HG03520 (cell line): ENCODE data around the gene COG1.

ENCODE experiments used
- ATAC-seq: cut with Tn5 transposase; IDR thresholded peaks from one replicate; pipeline ENCODE4 v1.9.1; 2021; ENCODE audit warnings: mild to moderate bottlenecking, moderate library complexity; ENCODE audit not compliant: unreplicated experiment

Gene COG1

DNA sequence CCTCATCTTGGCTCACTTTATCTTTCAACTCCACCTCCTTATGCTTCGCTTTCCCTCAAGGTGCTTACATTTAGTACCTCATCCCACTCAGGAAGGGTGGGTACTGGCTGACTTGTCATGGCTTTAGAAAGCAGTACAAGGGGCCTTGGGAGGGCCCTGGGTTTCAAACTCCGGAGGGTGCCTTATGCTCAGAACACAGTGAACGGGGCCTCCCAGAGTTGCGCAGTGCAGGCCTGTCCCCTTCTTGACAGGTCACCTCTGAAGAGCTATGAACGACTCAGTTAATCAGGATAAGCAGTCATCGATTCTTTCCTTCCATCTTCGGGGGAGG, 6.0 kb downstream of the COG1 start:
- no peak for ATAC-seq

GRCh38 chr17:73199751-73200317, 7.0 kb downstream of the COG1 start:
- ATAC-seq, result no peak

DNA sequence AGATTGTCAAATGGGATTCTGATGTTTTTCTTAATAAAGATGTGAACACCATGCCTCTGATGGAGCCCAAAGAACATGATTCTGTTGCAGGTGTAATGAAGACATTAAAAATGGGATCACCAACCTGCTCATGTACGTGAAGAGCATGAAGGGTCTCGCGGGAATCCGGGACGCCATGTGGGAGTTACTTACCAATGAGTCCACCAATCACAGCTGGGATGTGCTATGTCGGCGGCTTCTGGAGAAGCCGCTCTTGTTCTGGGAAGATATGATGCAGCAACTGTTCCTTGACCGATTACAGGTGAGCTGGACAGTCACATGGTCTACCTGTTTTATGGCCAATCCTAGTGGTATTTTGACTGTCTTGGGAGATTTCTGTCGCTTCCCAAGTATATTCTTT, 7.6 kb downstream of the COG1 start:
- ATAC-seq, result no peak

- ATAC-seq, result no peak
These were observed 8.6 kb downstream of the COG1 start for GRCh38 chr17:73201215-73202069.

DNA sequence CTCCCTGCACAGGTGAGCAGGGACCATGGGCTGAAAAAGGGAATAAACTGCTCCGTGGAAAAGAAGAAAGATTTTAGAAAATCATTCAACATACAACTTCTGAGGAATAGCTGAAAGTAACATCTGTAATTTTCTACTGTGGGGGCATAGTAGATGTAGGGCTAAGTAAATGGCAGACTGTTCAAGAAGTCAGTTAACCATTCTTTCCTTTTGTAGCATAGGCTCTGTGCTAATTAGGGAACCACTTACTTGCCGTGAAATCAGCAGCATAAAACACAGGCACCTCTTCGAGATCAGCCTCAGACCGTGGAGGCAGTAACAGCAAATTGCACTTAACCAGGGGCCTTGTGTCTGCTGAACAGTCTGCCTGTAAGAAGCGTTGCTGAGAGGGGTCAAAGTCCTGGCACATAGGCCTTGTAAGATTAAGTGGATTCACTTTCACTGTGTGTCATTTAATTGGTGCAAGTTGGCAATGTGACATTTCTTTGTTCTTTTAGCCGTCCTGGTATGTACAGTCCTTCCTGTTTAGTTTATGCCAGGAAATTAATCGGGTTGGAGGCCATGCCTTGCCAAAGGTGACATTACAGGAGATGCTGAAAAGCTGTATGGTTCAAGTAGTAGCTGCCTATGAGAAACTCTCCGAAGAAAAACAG, 10.4 kb downstream of the COG1 start:
- ATAC-seq, result no peak

- no peak for ATAC-seq
These were observed 11.1 kb downstream of the COG1 start for GRCh38 chr17:73203788-73204479.

- no peak for ATAC-seq
These were observed 12.7 kb downstream of the COG1 start for GRCh38 chr17:73205459-73205961.

DNA sequence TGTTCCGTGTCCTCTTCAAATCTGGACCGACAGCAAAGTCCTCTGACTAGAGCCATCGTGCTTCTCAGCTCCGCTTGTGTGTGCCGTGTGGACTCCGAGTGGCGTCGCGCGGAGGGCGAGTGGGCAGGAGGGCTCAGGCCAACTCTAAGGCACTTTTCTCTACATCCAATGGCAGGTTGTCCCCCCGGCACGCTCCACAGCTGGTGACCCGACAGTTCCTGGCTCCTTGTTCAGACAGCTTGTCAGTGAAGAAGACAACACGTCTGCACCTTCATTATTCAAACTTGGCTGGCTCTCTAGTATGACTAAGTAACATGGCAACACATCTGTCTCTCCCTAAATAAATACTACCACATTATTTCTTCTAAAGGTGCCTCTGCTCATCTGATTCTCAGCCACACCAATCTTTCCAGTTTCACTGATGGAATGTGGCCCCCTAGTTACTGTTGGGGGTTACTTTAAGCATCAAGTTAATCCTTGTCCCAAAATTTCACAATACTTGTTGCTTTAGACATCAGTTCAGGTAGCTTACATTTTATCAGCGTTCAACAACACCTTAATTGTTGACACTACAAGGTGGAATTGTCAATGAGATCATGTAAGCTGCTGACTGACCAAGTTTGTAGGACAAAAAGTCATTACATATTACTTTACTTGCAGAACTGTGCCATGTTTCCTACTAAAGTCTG, 15.4 kb downstream of the COG1 start:
- ATAC-seq, result no peak

DNA sequence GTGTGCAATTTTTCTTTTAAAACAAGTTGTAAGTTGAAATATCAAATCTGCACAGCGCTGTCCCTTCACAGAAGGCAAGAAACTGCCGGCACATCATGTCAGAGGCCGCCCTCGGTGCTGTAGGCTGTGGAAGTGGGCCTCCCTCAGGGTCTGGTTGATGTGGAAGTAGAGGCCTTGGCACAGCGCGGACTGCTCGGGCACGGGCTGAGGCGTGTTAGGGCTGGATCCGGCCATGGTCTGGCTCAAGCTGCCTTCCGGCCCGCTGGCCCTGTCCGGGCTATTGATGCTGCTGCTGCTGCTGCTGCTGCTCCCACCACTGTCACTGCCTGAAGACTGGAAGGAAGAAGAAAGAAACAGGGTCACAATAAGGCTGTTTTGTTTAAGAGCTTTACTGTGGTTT, 16.6 kb downstream of the COG1 start:
- ATAC-seq, result no peak

GRCh38 chr17:73210002-73210678, 17.3 kb downstream of the COG1 start:
- ATAC-seq, result no peak

GRCh38 chr17:73211745-73212144, 18.9 kb downstream of the COG1 start:
- no peak for ATAC-seq

DNA sequence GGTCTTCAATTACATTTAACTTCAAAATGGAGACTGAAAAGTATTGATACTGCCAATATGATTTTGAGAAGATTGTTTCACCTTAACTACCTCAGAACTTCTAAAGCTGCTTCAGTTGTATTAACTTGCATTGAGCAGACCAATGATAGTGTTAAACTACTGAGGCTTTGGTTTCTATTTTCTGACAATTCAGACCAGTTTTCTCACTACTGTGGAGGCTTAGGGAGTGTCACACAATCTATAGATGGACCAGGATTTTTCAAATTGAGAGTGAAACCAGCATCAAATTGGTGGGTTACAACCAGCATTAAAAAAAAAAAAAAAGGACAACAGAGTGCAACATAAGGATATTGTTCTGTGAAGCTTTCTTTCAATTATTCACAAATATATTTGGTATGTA, 21.2 kb downstream of the COG1 start:
- ATAC-seq, result no peak

DNA sequence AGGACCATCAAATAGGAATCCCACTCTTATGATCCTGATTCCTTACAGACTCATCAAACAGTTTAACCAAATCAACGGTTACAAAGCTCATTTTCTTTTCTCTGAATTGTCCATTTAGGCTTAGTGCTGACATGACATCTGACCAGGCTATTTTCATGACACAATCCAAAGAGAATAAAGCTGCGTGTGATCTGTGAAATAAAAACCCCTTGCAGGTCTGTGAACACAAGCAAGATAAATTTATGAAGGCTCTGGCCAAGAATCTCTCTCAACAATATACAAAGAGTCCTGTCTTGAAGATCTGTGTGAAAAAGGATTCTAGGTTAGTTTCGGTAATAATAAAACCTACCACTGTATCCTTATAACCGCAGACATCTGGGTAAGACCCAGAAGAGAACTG, 22.0 kb downstream of the COG1 start:
- no peak for ATAC-seq

GRCh38 chr17:73215447-73215846, 22.6 kb downstream of the COG1 start:
- no peak for ATAC-seq

- ATAC-seq, result no peak
These were observed 30.9 kb downstream of the COG1 start for GRCh38 chr17:73223626-73224230.

DNA sequence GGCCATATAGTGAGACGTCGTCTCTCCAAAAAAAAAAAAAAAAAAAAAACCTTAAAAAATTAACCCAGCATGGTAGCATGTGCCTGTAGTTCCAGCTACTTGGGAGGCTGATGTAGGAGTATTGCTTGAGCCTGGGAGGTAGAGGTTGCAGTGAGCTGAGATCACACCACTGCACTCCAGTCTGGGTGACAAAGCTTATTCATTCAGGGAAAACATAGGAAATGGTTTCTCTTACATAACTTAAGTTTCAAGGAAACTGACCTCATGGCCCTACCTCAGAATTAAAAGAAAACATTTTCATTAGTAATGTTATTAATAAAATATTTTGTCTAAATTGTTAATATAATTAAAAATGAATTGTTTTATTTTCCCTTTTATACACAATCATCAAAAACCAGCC, 31.4 kb downstream of the COG1 start:
- no peak for ATAC-seq

DNA sequence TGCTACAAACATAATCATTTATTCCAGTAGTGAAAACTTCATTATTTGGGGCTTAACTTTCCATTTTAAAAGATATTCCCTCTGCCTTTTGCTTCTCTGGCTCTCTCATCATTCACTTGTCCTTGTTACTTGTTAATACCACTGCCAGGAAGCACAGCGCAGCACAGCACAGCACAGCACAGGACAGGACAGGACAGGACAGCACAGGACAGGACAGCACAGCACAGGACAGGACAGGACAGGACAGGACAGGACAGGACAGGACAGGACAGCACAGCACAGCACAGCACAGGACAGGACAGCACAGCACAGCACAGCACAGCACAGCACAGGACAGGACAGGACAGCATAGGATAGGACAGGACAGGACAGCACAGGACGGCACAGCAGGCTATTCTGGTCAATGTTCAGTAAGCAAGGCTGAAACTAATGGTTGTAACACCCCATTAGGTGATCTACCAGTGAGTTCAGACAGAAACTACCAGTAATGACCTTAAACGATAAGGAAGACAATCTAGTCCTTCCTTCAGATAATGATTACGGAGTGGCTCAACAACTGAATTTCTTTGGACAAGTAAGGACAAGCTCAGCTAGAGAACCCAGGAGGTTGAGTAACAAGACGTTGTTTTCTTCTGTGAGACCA, 31.9 kb downstream of the COG1 start:
- ATAC-seq, result no peak

GRCh38 chr17:73226556-73227172, 33.8 kb downstream of the COG1 start:
- ATAC-seq, result no peak

DNA sequence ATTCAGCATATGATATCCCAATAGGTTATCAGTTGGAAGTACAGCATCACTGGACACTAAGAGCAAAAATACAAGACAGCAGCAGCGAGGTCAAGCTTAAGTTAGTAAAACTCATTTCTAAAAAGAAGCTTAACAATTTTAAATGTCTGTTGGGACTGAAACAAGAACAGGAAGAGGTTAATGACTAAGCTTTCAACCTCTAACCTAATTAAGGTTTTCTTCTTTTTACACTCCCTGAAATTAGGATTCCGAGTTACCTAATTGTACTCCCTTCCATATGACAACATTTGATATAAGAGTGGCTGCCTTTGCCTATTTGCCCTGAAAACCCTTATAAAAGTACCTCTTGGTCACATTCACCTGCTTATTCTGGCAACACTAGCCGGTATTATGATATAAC, 34.5 kb downstream of the COG1 start:
- no peak for ATAC-seq
